Measurements from ENCODE around the gene ASB18.

DNA sequence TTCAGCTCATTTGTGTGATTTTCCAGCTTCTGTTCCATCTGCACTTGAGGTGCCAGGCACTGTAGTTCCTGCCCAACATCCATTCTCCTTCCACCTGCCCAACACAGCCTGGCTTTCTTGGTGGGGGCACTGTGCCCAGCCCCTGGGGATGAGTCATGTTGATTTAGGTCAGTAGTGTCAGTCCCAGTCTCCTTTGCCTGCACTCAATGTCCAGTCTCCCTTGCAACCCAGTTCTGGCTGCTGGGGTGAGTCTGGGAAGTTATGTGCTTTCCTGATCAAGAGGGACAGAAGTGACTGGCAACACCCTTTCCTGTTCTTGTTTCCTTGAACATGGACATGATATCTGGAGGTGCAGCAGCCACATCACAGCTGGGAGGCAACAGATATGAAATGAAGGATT, 1.5 kb upstream of the ASB18 start:
- TF ChIP-seq, protein P1, sequence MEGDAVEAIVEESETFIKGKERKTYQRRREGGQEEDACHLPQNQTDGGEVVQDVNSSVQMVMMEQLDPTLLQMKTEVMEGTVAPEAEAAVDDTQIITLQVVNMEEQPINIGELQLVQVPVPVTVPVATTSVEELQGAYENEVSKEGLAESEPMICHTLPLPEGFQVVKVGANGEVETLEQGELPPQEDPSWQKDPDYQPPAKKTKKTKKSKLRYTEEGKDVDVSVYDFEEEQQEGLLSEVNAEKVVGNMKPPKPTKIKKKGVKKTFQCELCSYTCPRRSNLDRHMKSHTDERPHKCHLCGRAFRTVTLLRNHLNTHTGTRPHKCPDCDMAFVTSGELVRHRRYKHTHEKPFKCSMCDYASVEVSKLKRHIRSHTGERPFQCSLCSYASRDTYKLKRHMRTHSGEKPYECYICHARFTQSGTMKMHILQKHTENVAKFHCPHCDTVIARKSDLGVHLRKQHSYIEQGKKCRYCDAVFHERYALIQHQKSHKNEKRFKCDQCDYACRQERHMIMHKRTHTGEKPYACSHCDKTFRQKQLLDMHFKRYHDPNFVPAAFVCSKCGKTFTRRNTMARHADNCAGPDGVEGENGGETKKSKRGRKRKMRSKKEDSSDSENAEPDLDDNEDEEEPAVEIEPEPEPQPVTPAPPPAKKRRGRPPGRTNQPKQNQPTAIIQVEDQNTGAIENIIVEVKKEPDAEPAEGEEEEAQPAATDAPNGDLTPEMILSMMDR (IDR thresholded peaks at IDR 0.05) = no peak
- TF ChIP-seq POLR2A (IDR thresholded peaks at IDR 0.05) = no peak
